ENCODE measurements around the gene VAC14. TPM values are rescaled to one million over a fixed set of nuclear protein-coding genes. Genes with fewer than 3 reads are reported as not detected.

VAC14 gene
- total RNA-seq, 1 experiment from 2014 or later = 49.9 TPM

- Histone ChIP-seq H2AFZ (ENCODE audit: low read length) (no peak overlapping the region), H4K8ac (replicated peaks; ENCODE audit: insufficient read length, low read depth, low read length) (no peak overlapping the region), H2BK5ac (ENCODE audit: insufficient read length, low read length) (no peak overlapping the region), H3K23ac (ENCODE audit: insufficient read length, low read depth, low read length) (no peak overlapping the region), H3K4me1 (ENCODE audit: insufficient read depth, low read length) (no peaks in the 10 kb centered on the region), H3K4me2 (ENCODE audit: insufficient read depth, insufficient read length, low read length) (no peak overlapping the region), H4K20me1 (ENCODE audit: control insufficient read depth, insufficient read depth, insufficient read length) (no peaks in the 10 kb centered on the region), H3K9ac (ENCODE audit: extremely low read depth, insufficient read length, low read length) (no peak overlapping the region), H2AK5ac (ENCODE audit: insufficient read length, low read length) (no peak overlapping the region), H3K18ac (ENCODE audit: insufficient read length, low read depth, low read length) (no peak overlapping the region), H2BK12ac (ENCODE audit: insufficient read length, low read depth, low read length) (no peak overlapping the region), H3K79me2 (ENCODE audit: insufficient read depth, low read length) (no peaks in the 10 kb centered on the region), H4K5ac (ENCODE audit: insufficient read length, low read depth, low read length) (no peak overlapping the region), H3K79me1 (ENCODE audit: insufficient read depth, low read depth, low read length, poor library complexity, severe bottlenecking) (no peaks in the 10 kb centered on the region), H3K14ac (ENCODE audit: insufficient read depth, low read length) (no peak overlapping the region; the same call in 1 of the 2 replicates), H2BK20ac (ENCODE audit: low read depth, low read length, poor library complexity, severe bottlenecking) (no peak overlapping the region), H3K23me2 (ENCODE audit: insufficient read length, low read depth, low read length, poor library complexity, severe bottlenecking) (no peaks in the 10 kb centered on the region), H2BK120ac (ENCODE audit: low read depth, low read length, poor library complexity, severe bottlenecking) (no peak overlapping the region), H3T11ph (ENCODE audit: low read length) (no peak overlapping the region), H3K27ac (ENCODE audit: insufficient read length, low read depth, low read length) (no peak overlapping the region), H3K27me3 (ENCODE audit: insufficient read depth, low read length) (no peaks in the 10 kb centered on the region), H4K91ac (ENCODE audit: insufficient read length, low read depth, low read length) (no peak overlapping the region), H3K9me3 (ENCODE audit: control insufficient read depth, low read depth, low read length) (no peaks in the 10 kb centered on the region), H3K4ac (ENCODE audit: low read depth, low read length) (no peak overlapping the region), H2BK15ac (ENCODE audit: low read depth, low read length) (no peak overlapping the region), H3K56ac (ENCODE audit: insufficient read length, low read depth, low read length) (no peak overlapping the region)
- TF ChIP-seq, protein P1, sequence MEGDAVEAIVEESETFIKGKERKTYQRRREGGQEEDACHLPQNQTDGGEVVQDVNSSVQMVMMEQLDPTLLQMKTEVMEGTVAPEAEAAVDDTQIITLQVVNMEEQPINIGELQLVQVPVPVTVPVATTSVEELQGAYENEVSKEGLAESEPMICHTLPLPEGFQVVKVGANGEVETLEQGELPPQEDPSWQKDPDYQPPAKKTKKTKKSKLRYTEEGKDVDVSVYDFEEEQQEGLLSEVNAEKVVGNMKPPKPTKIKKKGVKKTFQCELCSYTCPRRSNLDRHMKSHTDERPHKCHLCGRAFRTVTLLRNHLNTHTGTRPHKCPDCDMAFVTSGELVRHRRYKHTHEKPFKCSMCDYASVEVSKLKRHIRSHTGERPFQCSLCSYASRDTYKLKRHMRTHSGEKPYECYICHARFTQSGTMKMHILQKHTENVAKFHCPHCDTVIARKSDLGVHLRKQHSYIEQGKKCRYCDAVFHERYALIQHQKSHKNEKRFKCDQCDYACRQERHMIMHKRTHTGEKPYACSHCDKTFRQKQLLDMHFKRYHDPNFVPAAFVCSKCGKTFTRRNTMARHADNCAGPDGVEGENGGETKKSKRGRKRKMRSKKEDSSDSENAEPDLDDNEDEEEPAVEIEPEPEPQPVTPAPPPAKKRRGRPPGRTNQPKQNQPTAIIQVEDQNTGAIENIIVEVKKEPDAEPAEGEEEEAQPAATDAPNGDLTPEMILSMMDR (conservative IDR thresholded peaks at IDR 0.05) = no peak
- Mint-ChIP-seq H3K27ac (peak overlapping the region in 1 of 3 experiments; percentile 61; a peak in 2 of 7 replicates), H3K4me1 (peaks cover 6 to 21% of the 10 kb centered on the region in 2 experiments), H3K27me3 (ENCODE audit: low read depth) (no peaks in the 10 kb centered on the region), H3K4me3 (no peak overlapping the region), H3K36me3 (ENCODE audit: insufficient read depth in 1 of 3, low read depth in 3 of 3) (peaks cover 22 to 31% (median 30%) of the 10 kb centered on the region in 3 experiments; a peak in 6 of 7 replicates), H3K9me3 (no peaks in the 10 kb centered on the region)
- DNase-seq = no peak
- no CpG with 5 or more reads among the region's 18 CpGs for WGBS (ENCODE audit: extremely low coverage, insufficient read length, low lambda C conversion rate)
These were observed 80.3 kb downstream of the VAC14 start for GRCh38 chr16:70720425-70721201.
